Activated T-cell treated with anti-CD3 and anti-CD28 coated beads, Interleukin-2, amount 50 U/mL, for 1 hour (primary cell): Measurements from ENCODE around the gene TMEM203.

Experiments
- DNase-seq: peaks from one replicate; pipeline ENCODE4 v3.0.0-alpha.2; 2020

Gene TMEM203

GRCh38 chr9:137193771-137194170 is 11.7 kb downstream of the TMEM203 start:
- no peak for DNase-seq

GRCh38 chr9:137192859-137193258 is 12.6 kb downstream of the TMEM203 start:
- DNase-seq = no peak

DNA sequence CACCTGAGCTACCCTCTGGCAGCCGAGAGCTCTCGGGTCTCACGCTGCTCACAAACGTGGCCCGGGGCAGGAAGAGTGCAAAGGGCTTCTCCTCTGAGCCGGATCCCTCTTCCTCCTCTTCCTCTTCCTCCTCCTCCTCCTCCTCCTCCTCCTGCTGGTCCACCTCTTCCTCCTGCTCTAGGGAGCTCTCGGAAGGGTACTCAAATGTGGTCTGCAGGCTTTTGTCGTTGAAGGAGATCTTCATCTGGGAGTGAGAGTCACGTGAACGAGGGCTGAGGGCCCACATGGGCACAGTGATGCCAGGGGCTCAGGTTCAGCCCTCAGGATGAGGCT is 13.0 kb downstream of the TMEM203 start:
- DNase-seq = no peak

GRCh38 chr9:137191691-137192447 is 13.6 kb downstream of the TMEM203 start:
- DNase-seq = no peak

DNA sequence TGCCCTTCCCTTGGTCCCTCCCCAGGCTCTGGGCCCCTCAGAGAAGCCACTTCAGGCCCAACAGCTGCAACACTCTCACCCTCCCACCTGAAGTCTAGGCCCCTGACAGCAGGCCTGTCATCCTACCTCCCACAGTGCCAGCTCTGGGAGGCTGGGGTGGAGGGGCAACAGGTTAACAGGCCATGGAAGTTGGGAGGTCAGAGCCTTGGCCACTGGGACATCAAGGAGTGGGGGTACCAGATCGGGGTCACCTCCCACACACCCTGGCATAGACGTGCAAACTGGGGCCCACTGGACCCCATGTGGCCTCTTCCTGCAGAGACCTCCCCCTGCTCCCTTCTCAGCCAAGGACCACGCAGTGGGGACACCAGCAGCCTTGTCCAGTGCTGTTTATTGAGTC is 14.2 kb downstream of the TMEM203 start:
- no peak for DNase-seq

DNA sequence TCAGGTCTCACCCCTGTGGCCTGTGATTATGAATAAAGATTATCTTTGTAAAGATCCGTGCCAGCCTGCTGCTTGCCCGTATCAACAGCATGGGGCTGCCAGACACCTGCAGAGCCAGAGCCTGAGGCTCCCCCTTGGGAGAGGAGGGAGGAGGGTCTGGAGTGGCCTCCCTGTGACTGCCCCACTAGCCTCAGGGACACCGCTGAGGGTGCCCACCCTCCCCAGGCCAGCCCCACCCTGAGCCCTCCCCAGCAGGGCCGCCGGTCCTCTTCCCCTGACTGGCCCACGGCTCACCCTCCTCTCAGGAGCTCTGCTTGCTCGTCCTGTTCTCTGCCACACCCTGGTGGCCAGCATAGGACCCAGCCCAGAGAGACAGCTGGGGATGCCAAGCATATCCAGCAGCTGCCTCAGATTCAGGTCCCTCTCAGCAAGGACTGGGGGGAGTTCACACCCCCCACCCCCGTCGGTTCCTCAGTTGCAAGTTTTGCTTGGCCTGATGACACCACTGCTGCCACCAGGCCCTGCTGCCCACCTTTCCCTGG is 15.1 kb downstream of the TMEM203 start:
- no peak for DNase-seq

DNA sequence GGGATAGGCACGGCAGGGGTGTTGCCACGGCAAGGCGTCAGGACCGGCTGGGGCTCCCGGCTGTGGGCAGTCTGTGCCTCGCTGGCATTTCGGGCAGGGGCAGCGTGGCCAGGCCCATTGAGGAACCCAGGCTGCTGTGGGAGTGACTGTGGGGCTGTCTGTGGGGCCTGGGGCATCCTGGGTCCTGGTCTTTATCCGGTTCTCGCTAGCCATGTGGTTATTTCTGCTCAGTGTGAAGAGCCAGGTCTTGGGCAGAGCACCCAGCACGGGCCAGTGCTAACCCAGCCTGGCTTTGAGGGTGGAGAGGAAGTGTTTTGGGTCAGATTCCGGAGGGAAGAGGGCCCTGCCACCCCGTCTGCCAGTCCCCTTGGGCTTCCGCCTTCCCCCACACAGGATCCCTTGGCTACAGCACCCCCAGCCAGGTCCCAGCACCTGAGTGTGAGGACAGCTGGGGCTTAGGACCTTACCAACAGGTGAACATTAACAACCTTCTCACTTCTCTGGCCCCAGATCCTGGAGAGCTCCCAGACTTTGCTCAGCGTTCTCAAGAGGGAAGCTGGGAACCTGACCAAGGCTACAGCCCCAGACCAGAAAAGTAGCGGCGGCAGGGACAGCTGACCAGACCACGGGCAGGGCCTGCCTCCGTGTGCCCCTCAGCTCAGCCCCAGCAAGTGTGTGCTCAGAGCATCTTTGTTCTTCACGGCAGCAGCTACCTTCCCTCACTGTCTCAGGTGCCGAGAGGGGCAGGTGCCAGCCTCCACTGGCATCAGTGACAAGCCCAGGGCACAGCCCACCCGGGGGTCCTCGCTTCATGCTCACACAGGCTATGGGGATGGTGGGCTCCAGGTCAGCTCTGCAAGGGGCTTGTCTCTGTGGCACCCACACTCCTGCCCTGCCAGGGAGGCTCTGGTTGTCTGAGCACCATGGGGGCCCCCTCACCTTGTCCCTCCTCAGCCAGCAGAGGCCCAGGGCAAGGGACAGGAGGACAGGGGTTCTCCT is 15.9 kb downstream of the TMEM203 start:
- no peak for DNase-seq

DNA sequence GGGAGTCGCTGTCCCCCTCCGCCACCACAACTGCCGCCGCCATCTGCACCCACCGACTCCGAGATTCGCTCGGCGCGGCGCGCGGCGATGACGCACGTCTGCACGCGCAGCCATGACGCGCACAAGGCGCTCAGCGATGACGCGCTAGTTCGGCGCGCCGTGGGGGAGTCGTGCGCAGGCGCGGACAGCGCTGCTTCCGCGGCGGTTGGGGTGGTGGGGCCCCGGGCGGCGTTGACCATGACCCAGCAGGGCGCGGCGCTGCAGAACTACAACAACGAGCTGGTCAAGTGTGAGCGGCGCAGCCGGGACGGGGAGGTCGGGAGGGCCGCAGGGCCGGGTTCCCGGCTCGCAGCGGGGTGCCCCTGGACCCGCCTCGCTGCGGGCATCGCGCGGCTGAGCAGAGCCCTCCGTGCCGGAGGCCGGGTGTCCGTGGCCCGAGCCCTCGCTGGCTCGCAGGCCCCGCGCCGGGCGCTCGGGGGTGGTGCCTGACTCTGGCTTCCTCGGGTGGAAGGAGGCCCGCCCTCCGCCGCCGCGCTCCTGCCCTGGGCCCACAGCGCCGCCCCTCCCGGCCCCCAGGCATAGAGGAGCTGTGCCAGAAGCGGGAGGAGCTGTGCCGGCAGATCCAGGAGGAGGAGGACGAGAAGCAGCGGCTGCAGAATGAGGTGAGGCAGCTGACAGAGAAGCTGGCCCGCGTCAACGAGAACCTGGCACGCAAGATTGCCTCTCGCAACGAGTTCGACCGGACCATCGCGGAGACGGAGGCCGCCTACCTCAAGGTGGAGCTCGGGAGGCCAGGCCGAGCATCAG is 16.8 kb downstream of the TMEM203 start, which contains the start of the genes ANAPC2 and SSNA1:
Gene ANAPC2 (minus strand): TSS at position 71 of the 807 bp plus-strand sequence. CDS start 28 bp downstream, at position 43.
Gene SSNA1 (plus strand): TSS at position 187 of the 807 bp plus-strand sequence. CDS start 51 bp downstream, at position 238.
- DNase-seq = peak; percentile 97

GRCh38 chr9:137188086-137188489 is 17.4 kb downstream of the TMEM203 start:
- DNase-seq = no peak

DNA sequence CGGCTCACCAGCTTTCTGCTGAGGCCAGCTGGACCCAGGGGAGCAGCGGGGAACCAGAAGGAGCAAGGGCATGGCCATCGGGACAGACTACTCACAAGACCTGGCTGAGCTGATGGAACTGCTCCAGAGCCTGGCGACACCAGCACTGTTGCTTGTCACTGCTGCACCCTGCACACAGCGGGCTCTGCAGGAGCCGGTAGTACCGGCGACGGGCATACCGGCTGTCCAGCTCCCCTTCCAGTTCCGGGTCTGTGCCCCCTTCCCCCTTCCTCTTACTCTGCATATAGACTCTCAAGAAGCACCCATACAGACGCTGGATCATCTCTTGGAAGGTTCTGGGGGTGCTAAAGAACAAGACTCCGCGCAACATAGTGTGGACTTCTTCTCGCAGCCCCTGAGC is 18.1 kb downstream of the TMEM203 start:
- no peak for DNase-seq

DNA sequence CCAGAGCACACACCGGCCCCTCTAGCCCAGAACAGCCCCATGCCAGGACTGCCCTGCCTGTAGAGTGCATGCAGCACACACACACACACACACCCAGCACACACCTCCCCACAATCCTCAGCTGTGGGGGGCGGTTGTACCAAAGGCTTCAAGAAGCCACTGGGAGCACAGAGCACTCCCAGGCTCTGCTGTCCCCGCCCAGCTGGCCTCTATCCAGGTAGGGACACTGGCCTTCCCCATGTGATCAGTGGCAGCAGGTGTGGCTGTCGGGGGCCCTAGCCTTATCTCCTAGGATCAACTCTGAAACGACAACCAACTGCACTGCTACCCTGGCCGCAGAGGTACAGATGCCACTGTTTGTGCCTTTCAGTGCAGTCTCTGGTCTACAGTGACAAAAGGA is 19.1 kb downstream of the TMEM203 start:
- no peak for DNase-seq

GRCh38 chr9:137185921-137186320 is 19.5 kb downstream of the TMEM203 start:
- DNase-seq = no peak

DNA sequence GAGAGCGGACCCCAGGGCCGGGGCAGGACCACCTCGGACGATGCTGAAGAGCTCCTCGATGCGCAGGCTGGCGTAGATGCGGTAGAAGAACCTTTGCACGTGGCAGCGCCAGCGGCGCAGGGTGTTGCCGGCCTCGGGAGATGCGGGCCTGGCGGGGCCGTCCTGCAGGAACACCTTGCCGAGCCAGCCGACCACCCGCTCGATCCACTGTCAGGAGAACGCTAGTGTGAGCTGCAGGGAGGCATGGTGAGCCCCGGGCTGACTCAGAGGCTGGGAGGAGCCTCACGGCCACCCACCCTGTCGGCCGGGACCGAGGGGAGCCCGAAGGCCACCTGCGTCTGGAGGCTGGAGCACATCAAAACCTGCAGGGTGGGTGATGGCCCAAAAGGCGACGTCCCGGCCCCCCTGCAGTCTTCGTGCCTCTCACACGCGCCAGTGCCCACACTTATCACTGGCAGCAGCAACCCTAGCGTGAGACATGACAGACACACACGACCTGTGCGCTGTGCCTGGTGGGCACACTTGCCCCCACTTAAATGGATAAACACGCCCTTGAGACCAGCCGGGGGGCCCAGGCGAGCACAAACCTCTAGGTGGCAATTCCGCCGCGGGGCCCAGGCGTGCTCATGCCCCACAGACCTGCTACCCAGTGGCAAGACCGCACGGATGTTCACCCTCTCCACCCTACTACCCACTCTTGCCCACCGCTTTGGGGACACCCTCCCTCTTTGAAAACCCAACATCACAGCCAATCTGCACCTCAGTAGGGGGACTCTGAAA is 20.4 kb downstream of the TMEM203 start:
- no peak for DNase-seq

DNA sequence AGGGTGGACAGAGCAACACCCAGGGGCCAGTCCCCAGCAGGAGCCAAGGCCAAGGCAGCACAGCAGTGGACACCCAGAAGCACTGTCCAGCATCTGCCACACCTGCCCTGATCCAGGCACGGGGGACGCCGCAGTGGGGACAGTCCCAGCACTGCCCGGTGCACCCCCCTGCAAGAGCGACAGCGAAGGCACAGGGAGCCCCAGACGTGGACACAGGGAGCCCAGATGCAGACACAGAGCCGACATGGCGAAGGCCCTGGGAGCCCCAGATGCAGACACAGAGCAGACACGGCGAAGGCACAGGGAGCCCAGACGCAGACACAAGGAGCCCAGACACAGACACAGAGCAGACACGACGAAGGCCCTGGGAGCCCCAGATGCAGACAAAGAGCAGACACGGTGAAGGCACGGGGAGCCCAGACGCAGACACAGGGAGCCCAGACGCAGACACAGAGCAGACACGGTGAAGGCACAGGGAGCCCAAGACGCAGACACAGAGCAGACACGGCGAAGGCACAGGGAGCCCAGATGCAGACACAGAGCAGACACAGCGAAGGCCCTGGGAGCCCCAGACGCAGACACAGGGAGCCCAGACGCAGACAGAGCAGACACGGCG is 21.4 kb downstream of the TMEM203 start:
- DNase-seq = no peak

GRCh38 chr9:137182836-137183235 is 22.6 kb downstream of the TMEM203 start:
- DNase-seq = no peak

DNA sequence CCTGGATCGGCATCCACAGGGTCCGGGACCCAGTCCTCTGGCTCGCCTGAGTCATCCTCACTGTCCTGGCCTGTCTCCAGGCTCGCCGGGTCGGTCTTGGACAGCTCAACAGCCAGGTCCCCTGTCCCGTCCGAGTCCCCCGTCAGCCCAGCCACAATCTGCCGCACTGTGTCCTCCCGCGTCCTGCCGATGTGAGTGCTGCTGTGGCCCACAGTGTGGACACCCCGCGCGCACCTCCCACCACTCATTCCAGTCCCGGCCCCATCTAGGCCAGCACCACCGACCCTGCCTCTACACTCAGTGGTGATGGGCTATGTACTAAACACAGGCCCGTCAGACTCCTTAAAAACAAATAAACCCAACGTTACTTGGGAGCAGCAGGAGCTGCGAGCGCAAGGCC is 23.8 kb downstream of the TMEM203 start:
- no peak for DNase-seq

DNA sequence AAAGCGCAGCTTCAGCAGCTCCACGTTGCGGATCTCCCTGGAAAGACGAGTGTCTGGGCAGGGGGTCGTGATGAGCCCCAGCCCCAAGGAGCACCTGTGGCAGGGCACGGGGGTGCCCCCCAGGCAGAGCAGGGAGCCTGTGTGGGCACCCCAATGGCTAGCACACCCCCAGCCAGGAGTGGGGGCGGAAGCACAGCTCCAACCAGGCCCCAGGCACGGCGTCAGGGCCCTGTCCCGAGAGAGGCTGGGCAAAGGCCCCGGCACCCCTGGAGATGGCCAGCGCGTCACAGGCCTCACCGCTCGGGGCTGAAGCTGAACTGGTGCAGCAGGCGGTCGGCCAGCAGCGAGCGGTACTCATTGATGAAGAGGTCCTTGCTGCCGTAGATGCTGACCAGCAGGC is 25.0 kb downstream of the TMEM203 start:
- no peak for DNase-seq

GRCh38 chr9:137179761-137180160 is 25.7 kb downstream of the TMEM203 start:
- DNase-seq = no peak

GRCh38 chr9:137178939-137179630 is 26.4 kb downstream of the TMEM203 start:
- no peak for DNase-seq

DNA sequence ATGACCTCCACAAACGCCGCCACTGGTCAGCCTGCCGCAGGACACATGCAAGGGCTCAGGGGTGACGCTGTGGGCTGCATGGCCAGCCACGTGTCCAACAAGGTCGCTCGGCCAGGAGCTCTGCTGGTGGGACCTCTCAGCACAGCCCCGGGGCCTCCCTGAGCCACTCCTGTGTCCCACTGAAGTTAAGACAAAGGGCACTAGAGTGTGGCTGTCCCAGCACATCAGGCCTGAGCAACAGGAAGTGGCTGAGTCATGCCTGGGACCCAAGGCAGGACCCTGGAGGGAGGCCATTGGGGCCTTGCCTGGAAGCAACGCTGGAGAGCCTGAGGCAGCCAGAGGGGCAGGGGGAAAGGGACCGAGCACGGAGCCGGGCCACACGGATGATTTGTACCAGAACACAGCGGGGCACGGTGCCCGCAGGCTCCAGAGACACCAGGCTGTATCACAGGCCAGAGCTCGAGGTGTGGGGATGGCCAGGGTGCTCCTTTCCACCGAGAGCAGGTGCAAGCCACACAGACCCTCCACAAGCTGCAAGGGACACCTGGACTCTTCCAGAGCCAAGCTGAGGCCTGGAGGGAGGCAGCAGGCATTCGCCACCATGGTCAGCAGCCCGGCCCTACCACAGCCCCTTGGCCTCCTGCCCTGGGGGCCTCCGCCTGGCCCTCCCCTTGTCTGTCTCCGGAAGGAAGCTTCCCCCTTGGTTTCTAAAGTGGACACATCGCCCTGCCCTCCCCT is 27.1 kb downstream of the TMEM203 start:
- DNase-seq = no peak
